HEK293 (cell line): Measurements from ENCODE around the gene HTT.

Source experiments
- SP2 ChIP-seq: fragments of 450-650 bp; formaldehyde crosslinking; IDR thresholded peaks from 2 replicates; pipeline ENCODE4 v1.5.1; 2016; ENCODE audit warnings: missing biosample characterization, missing genetic modification characterization
- ZNF501 ChIP-seq: fragments of 450-650 bp; formaldehyde crosslinking; IDR thresholded peaks from 2 replicates; pipeline ENCODE4 v1.5.1; 2016; ENCODE audit warnings: missing biosample characterization, missing genetic modification characterization
- ZNF558 ChIP-seq: fragments of 450-650 bp; formaldehyde crosslinking; IDR thresholded peaks from 2 replicates; pipeline ENCODE4 v1.5.1; 2016; ENCODE audit warnings: missing biosample characterization, missing genetic modification characterization
- TF ChIP-seq, protein P1 (sequence below): fragments of 450-650 bp; formaldehyde crosslinking; IDR thresholded peaks from 2 replicates; pipeline ENCODE4 v1.5.1; 2016; ENCODE audit warnings: missing biosample characterization, missing genetic modification characterization
- TF ChIP-seq, protein P2 (sequence below): fragments of 450-650 bp; formaldehyde crosslinking; conservative IDR thresholded peaks from 2 replicates; pipeline ENCODE4 v1.5.1; 2016; ENCODE audit warnings: low read depth, missing biosample characterization, missing genetic modification characterization
- TF ChIP-seq, protein P3 (sequence below): fragments of 450-650 bp; formaldehyde crosslinking; IDR thresholded peaks from 2 replicates; pipeline ENCODE4 v1.5.1; 2016; ENCODE audit warnings: missing biosample characterization, missing genetic modification characterization

DNA sequence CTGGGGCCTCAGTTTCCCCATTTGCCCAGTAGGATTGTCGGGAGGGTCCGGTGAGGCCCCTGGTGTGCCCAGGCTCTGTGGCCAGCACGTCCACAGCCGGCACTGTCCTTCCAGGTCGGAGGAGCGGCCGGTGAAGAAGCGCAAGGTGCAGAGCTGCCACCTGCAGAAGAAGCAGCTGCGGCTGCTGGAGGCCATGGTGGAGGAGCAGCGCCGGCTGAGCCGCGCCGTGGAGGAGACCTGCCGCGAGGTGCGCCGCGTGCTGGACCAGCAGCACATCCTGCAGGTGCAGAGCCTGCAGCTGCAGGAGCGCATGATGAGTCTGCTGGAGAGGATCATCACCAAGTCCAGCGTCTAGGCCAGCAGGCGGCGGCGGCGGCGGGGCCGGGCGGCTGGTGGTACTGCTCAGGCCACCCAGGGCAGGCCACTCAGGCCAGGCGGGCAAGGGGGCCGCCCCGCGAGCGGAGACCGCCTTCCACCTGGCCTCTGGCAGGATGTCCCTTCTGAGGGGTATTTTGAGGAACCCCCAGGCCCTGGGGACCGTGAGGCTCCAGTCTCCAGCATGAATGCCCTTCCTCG, 181.2 kb downstream of the HTT start:
- TF ChIP-seq, protein P1, sequence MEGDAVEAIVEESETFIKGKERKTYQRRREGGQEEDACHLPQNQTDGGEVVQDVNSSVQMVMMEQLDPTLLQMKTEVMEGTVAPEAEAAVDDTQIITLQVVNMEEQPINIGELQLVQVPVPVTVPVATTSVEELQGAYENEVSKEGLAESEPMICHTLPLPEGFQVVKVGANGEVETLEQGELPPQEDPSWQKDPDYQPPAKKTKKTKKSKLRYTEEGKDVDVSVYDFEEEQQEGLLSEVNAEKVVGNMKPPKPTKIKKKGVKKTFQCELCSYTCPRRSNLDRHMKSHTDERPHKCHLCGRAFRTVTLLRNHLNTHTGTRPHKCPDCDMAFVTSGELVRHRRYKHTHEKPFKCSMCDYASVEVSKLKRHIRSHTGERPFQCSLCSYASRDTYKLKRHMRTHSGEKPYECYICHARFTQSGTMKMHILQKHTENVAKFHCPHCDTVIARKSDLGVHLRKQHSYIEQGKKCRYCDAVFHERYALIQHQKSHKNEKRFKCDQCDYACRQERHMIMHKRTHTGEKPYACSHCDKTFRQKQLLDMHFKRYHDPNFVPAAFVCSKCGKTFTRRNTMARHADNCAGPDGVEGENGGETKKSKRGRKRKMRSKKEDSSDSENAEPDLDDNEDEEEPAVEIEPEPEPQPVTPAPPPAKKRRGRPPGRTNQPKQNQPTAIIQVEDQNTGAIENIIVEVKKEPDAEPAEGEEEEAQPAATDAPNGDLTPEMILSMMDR (tag by site-specific recombination): no peak
- TF ChIP-seq ZNF501 (tag by site-specific recombination) (no peak), ZNF558 (tag by site-specific recombination) (no peak), SP2 (tag by site-specific recombination) (no peak)
- TF ChIP-seq, protein P2, sequence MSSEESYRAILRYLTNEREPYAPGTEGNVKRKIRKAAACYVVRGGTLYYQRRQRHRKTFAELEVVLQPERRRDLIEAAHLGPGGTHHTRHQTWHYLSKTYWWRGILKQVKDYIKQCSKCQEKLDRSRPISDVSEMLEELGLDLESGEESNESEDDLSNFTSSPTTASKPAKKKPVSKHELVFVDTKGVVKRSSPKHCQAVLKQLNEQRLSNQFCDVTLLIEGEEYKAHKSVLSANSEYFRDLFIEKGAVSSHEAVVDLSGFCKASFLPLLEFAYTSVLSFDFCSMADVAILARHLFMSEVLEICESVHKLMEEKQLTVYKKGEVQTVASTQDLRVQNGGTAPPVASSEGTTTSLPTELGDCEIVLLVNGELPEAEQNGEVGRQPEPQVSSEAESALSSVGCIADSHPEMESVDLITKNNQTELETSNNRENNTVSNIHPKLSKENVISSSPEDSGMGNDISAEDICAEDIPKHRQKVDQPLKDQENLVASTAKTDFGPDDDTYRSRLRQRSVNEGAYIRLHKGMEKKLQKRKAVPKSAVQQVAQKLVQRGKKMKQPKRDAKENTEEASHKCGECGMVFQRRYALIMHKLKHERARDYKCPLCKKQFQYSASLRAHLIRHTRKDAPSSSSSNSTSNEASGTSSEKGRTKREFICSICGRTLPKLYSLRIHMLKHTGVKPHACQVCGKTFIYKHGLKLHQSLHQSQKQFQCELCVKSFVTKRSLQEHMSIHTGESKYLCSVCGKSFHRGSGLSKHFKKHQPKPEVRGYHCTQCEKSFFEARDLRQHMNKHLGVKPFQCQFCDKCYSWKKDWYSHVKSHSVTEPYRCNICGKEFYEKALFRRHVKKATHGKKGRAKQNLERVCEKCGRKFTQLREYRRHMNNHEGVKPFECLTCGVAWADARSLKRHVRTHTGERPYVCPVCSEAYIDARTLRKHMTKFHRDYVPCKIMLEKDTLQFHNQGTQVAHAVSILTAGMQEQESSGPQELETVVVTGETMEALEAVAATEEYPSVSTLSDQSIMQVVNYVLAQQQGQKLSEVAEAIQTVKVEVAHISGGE: no peak
- TF ChIP-seq, protein P3, sequence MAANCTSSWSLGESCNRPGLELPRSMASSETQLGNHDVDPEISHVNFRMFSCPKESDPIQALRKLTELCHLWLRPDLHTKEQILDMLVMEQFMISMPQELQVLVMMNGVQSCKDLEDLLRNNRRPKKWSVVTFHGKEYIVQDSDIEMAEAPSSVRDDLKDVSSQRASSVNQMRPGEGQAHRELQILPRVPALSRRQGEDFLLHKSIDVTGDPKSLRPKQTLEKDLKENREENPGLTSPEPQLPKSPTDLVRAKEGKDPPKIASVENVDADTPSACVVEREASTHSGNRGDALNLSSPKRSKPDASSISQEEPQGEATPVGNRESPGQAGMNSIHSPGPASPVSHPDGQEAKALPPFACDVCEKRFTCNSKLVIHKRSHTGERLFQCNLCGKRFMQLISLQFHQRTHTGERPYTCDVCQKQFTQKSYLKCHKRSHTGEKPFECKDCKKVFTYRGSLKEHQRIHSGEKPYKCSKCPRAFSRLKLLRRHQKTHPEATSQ (tag by site-specific recombination): no peak
